Neural cell (in vitro differentiated cells): ENCODE measurements around the gene SECISBP2L. TPM values are rescaled to one million over a fixed set of nuclear protein-coding genes. Genes with fewer than 3 reads are reported as not detected.
"Not testable (repeated sequence)": the region's sequence is repeated elsewhere in the genome, so short reads cannot be mapped to it uniquely, and the experiment has no call there.

Source experiments
- H2AFZ ChIP-seq: fragments of 200-600, 300-800 bp; sonication (generic), shearing (Covaris generic); 2 replicates; pipeline ENCODE4 v1.6.0; 2014; ENCODE audit warnings: low read depth, mild to moderate bottlenecking, antibody characterized with exemption, low read length, moderate library complexity
- H3F3A ChIP-seq: fragments of 200-600 bp; shearing (Covaris generic); 2 replicates; pipeline ENCODE4 v1.6.1; 2016; ENCODE audit warnings: mild to moderate bottlenecking, moderate library complexity, mixed read lengths, antibody characterized with exemption, low read length; ENCODE audit not compliant: insufficient read depth, poor library complexity, severe bottlenecking
- H3K27ac ChIP-seq: fragments of 200-600, 300-800 bp; sonication (generic), shearing (Covaris generic); 2 replicates; pipeline ENCODE4 v1.5.1; 2014; ENCODE audit warnings: mild to moderate bottlenecking, low read length, moderate library complexity
- H3K27me3 ChIP-seq: fragments of 300-800, 200-600 bp; sonication (generic), shearing (Covaris generic); 2 replicates; pipeline ENCODE4 v1.6.0; 2014; ENCODE audit warnings: mild to moderate bottlenecking, low read depth, low read length, moderate library complexity; ENCODE audit not compliant: insufficient read depth
- H3K36me3 ChIP-seq: fragments of 300-800, 200-600 bp; sonication (generic), shearing (Covaris generic); 2 replicates; pipeline ENCODE4 v1.5.1; 2014; ENCODE audit warnings: mild to moderate bottlenecking, antibody characterized with exemption, low read length, moderate library complexity; ENCODE audit not compliant: insufficient read depth
- H3K4me2 ChIP-seq: fragments of 300-800, 200-600 bp; sonication (generic), shearing (Covaris generic); 2 replicates; pipeline ENCODE4 v1.6.0; 2014; ENCODE audit warnings: mild to moderate bottlenecking, low read length
- H3K4me3 ChIP-seq: fragments of 300-800, 200-600 bp; sonication (generic), shearing (Covaris generic); 2 replicates; pipeline ENCODE4 v1.5.1; 2014; ENCODE audit warnings: mild to moderate bottlenecking, low read length, moderate library complexity
- H3K79me2 ChIP-seq: fragments of 200-600 bp; shearing (Covaris generic); replicated peaks from 2 replicates; pipeline ENCODE4 v1.6.0; 2014; ENCODE audit warnings: mild to moderate bottlenecking, low read length, moderate library complexity; ENCODE audit not compliant: insufficient read depth
- H3K9ac ChIP-seq: fragments of 300-800, 200-600 bp; sonication (generic), shearing (Covaris generic); 2 replicates; pipeline ENCODE4 v1.6.1; 2016; ENCODE audit warnings: mild to moderate bottlenecking, low read length, mixed read lengths
- H3K9me2 ChIP-seq: fragments of 200-600 bp; shearing (Covaris generic); 2 replicates; pipeline ENCODE4 v1.6.1; 2016; ENCODE audit warnings: mild to moderate bottlenecking, low read length, mixed read lengths; ENCODE audit not compliant: insufficient read depth
- H3K9me3 ChIP-seq: fragments of 200-600, 300-800 bp; sonication (generic), shearing (Covaris generic); 2 replicates; pipeline ENCODE4 v1.6.1; 2016; ENCODE audit warnings: mild to moderate bottlenecking, mixed run types, low read length, moderate library complexity, mixed read lengths
- H4K20me1 ChIP-seq: fragments of 200-600 bp; shearing (Covaris generic); 2 replicates; pipeline ENCODE4 v1.6.1; 2016; ENCODE audit warnings: mild to moderate bottlenecking, mixed run types; ENCODE audit not compliant: insufficient read depth
- CTCF ChIP-seq: fragments of 450-650 bp; IDR thresholded peaks from 2 replicates; pipeline ENCODE4 v1.5.1; 2014; ENCODE audit warnings: antibody characterized with exemption, mild to moderate bottlenecking, moderate library complexity; ENCODE audit not compliant: poor library complexity, severe bottlenecking
- EP300 ChIP-seq: fragments of 450-650 bp; conservative IDR thresholded peaks from 2 replicates; pipeline ENCODE4 v1.6.1; 2014; ENCODE audit warnings: antibody characterized with exemption, mild to moderate bottlenecking, moderate library complexity; ENCODE audit not compliant: poor library complexity, severe bottlenecking
- EZH2 ChIP-seq: fragments of 200-600, 300-800 bp; shearing (Covaris generic), sonication (generic); IDR thresholded peaks from 2 replicates; pipeline ENCODE4 v1.6.1; 2014; ENCODE audit warnings: antibody characterized with exemption, low read length, borderline replicate concordance, mild to moderate bottlenecking; ENCODE audit not compliant: insufficient read depth, poor library complexity, severe bottlenecking
- MXI1 ChIP-seq: fragments of 450-650 bp; conservative IDR thresholded peaks from 2 replicates; pipeline ENCODE4 v1.6.1; 2014; ENCODE audit warnings: antibody characterized with exemption, mild to moderate bottlenecking; ENCODE audit not compliant: poor library complexity, severe bottlenecking
- POLR2AphosphoS5 ChIP-seq: IDR thresholded peaks from 2 replicates; pipeline ENCODE4 v1.6.1; 2012
- RAD21 ChIP-seq: fragments of 450-650 bp; conservative IDR thresholded peaks from 2 replicates; pipeline ENCODE4 v1.6.1; 2014; ENCODE audit warnings: antibody characterized with exemption, mild to moderate bottlenecking, moderate library complexity
- SMC3 ChIP-seq: fragments of 450-650 bp; conservative IDR thresholded peaks from 2 replicates; pipeline ENCODE4 v1.6.1; 2014; ENCODE audit warnings: antibody characterized with exemption, mild to moderate bottlenecking, moderate library complexity; ENCODE audit not compliant: poor library complexity
- TAF1 ChIP-seq: IDR thresholded peaks from 2 replicates; pipeline ENCODE4 v1.6.1; 2012; ENCODE audit warnings: low read depth
- polyA plus RNA-seq: library from polyadenylated mRNA; depleted of rRNA; stranded (reverse); fragments of >200 nt; gene quantifications from 2 replicates; pipeline ENCODE4 v1.2.3, GENCODE V29; 2014
- TF ChIP-seq, protein P1 (sequence below): IDR thresholded peaks from 2 replicates; pipeline ENCODE4 v1.6.1; 2012; ENCODE audit warnings: borderline replicate concordance

The SECISBP2L gene
- polyA plus RNA-seq, 1 donor from 2014 or later, result 45.9 TPM

- H3K9me2 ChIP-seq, result no peaks in the 10 kb centered on the region
- TF ChIP-seq SMC3, result no peak
- TF ChIP-seq RAD21, result no peak
- TF ChIP-seq CTCF, result no peak
- H3K79me2 ChIP-seq, result no peaks in the 10 kb centered on the region
- H3K27ac ChIP-seq, result no peak overlapping the region
- H3F3A ChIP-seq, result no peaks in the 10 kb centered on the region
- no peak overlapping the region for H3K9ac ChIP-seq
- no peaks in the 10 kb centered on the region for H3K36me3 ChIP-seq
- no peak overlapping the region for H3K4me3 ChIP-seq
- H4K20me1 ChIP-seq, result no peaks in the 10 kb centered on the region
- H2AFZ ChIP-seq, result no peak overlapping the region
- H3K27me3 ChIP-seq, result no peaks in the 10 kb centered on the region
- no peak overlapping the region for H3K4me2 ChIP-seq
- no peaks in the 10 kb centered on the region for H3K9me3 ChIP-seq
Measured at GRCh38 chr15:49075881-49076280, 29.6 kb upstream of the SECISBP2L start.

GRCh38 chr15:49074589-49075287 is 28.5 kb upstream of the SECISBP2L start:
- not testable (repeated sequence) for H3K79me2 ChIP-seq, H3K9me2 ChIP-seq, H3K27me3 ChIP-seq, H3K36me3 ChIP-seq, H2AFZ ChIP-seq, H3K4me2 ChIP-seq, H3K9ac ChIP-seq, H3F3A ChIP-seq, H3K27ac ChIP-seq, H3K9me3 ChIP-seq, H4K20me1 ChIP-seq, H3K4me3 ChIP-seq

GRCh38 chr15:49066372-49066771 is 20.1 kb upstream of the SECISBP2L start:
- Histone ChIP-seq H3K36me3 (no peaks in the 10 kb centered on the region), H3F3A (no peaks in the 10 kb centered on the region), H4K20me1 (no peaks in the 10 kb centered on the region), H3K79me2 (no peaks in the 10 kb centered on the region), H3K27me3 (no peaks in the 10 kb centered on the region), H3K27ac (no peak overlapping the region), H3K9me3 (no peaks in the 10 kb centered on the region), H2AFZ (no peak overlapping the region), H3K4me3 (no peak overlapping the region), H3K4me2 (no peak overlapping the region), H3K9me2 (no peaks in the 10 kb centered on the region), H3K9ac (no peak overlapping the region)
- no peak for TF ChIP-seq TAF1
- no peak for TF ChIP-seq POLR2AphosphoS5
- TF ChIP-seq RAD21, result no peak
- no peak for TF ChIP-seq MXI1
- no peak for TF ChIP-seq SMC3
- TF ChIP-seq EP300, result no peak
- no peak for TF ChIP-seq CTCF
- TF ChIP-seq, protein P1, sequence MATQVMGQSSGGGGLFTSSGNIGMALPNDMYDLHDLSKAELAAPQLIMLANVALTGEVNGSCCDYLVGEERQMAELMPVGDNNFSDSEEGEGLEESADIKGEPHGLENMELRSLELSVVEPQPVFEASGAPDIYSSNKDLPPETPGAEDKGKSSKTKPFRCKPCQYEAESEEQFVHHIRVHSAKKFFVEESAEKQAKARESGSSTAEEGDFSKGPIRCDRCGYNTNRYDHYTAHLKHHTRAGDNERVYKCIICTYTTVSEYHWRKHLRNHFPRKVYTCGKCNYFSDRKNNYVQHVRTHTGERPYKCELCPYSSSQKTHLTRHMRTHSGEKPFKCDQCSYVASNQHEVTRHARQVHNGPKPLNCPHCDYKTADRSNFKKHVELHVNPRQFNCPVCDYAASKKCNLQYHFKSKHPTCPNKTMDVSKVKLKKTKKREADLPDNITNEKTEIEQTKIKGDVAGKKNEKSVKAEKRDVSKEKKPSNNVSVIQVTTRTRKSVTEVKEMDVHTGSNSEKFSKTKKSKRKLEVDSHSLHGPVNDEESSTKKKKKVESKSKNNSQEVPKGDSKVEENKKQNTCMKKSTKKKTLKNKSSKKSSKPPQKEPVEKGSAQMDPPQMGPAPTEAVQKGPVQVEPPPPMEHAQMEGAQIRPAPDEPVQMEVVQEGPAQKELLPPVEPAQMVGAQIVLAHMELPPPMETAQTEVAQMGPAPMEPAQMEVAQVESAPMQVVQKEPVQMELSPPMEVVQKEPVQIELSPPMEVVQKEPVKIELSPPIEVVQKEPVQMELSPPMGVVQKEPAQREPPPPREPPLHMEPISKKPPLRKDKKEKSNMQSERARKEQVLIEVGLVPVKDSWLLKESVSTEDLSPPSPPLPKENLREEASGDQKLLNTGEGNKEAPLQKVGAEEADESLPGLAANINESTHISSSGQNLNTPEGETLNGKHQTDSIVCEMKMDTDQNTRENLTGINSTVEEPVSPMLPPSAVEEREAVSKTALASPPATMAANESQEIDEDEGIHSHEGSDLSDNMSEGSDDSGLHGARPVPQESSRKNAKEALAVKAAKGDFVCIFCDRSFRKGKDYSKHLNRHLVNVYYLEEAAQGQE, result no peak
- TF ChIP-seq EZH2, result no peak
